ENCODE data around the gene MAST4.

The MAST4 gene

GRCh38 chr5:66655395-66656324, 59.5 kb downstream of the MAST4 start:
- no peaks in the 10 kb centered on the region for H3K36me3 ChIP-seq (ENCODE audit: control insufficient read depth in 4 of 4, insufficient read depth in 4 of 4, low read length in 3 of 4)
- CTCF ChIA-PET: interaction anchor here (1.2 kb wide), 1 partner anchor 13 kb away, joined by 3 read pairs; no protein-coding TSS in a partner anchor
- no peak for DNase-seq
- H3K27me3 ChIP-seq (replicated peaks in 2 of 5; ENCODE audit: control insufficient read depth in 4 of 5, insufficient read depth in 5 of 5, low read length in 4 of 5): no peaks in the 10 kb centered on the region
- no peak overlapping the region for H3K27ac ChIP-seq (ENCODE audit: insufficient read depth in 1 of 2, low read depth in 1 of 2, low read length in 2 of 2, poor library complexity in 1 of 2, severe bottlenecking in 2 of 2)
- peaks cover 0 to 5% (median 0%) of the 10 kb centered on the region in 5 experiments for H3K9me3 ChIP-seq (ENCODE audit: control extremely low read depth in 1 of 5, control insufficient read depth in 4 of 5, insufficient read depth in 2 of 5, low read depth in 1 of 5, low read length in 4 of 5)
- POLR2A ChIA-PET: no interaction called here
- H3K4me1 ChIP-seq (ENCODE audit: control extremely low read depth in 1 of 4, control insufficient read depth in 4 of 4, insufficient read depth in 4 of 4, low read length in 3 of 4): no peaks in the 10 kb centered on the region
- WGBS (ENCODE audit: insufficient coverage): 79% methylated on average over 2 of the region's 2 CpGs
- no peak overlapping the region for H3K4me3 ChIP-seq (ENCODE audit: control insufficient read depth in 1 of 7, extremely low read depth in 1 of 7, insufficient read depth in 4 of 7, low read depth in 2 of 7, low read length in 6 of 7)

GRCh38 chr5:66658516-66658915, 62.3 kb downstream of the MAST4 start:
- no peaks in the 10 kb centered on the region for H3K27me3 ChIP-seq (replicated peaks in 2 of 5; ENCODE audit: control insufficient read depth in 4 of 5, insufficient read depth in 5 of 5, low read length in 4 of 5)
- DNase-seq: peak in 2 of 3 donors; percentile 2 to 4
- H3K27ac ChIP-seq (ENCODE audit: insufficient read depth in 1 of 2, low read depth in 1 of 2, low read length in 2 of 2, poor library complexity in 1 of 2, severe bottlenecking in 2 of 2): no peak overlapping the region
- no peaks in the 10 kb centered on the region for H3K36me3 ChIP-seq (ENCODE audit: control insufficient read depth in 4 of 4, insufficient read depth in 4 of 4, low read length in 3 of 4)
- no peaks in the 10 kb centered on the region for H3K4me1 ChIP-seq (ENCODE audit: control extremely low read depth in 1 of 4, control insufficient read depth in 4 of 4, insufficient read depth in 4 of 4, low read length in 3 of 4)
- CTCF ChIA-PET: interaction anchor here (0.6 to 1.4 kb wide), 4 partner anchors 22 to 352 kb away, joined by 3 to 4 read pairs (median 3); no protein-coding TSS in a partner anchor
- H3K9me3 ChIP-seq (ENCODE audit: control extremely low read depth in 1 of 5, control insufficient read depth in 4 of 5, insufficient read depth in 2 of 5, low read depth in 1 of 5, low read length in 4 of 5): no peaks in the 10 kb centered on the region
- 100% methylated on average over 2 of the region's 2 CpGs for WGBS (ENCODE audit: insufficient coverage)
- POLR2A ChIA-PET: no interaction called here
- H3K4me3 ChIP-seq (ENCODE audit: control insufficient read depth in 1 of 7, extremely low read depth in 1 of 7, insufficient read depth in 4 of 7, low read depth in 2 of 7, low read length in 6 of 7): no peak overlapping the region

GRCh38 chr5:66659780-66660179, 63.6 kb downstream of the MAST4 start:
- 97% methylated on average over 3 of the region's 3 CpGs for WGBS (ENCODE audit: insufficient coverage)
- H3K36me3 ChIP-seq (ENCODE audit: control insufficient read depth in 4 of 4, insufficient read depth in 4 of 4, low read length in 3 of 4): no peaks in the 10 kb centered on the region
- H3K27ac ChIP-seq (ENCODE audit: insufficient read depth in 1 of 2, low read depth in 1 of 2, low read length in 2 of 2, poor library complexity in 1 of 2, severe bottlenecking in 2 of 2): no peak overlapping the region
- CTCF ChIA-PET: interaction anchor here (1.2 kb wide), 1 partner anchor 97 kb away, joined by 3 read pairs; no protein-coding TSS in a partner anchor
- no peaks in the 10 kb centered on the region for H3K27me3 ChIP-seq (replicated peaks in 2 of 5; ENCODE audit: control insufficient read depth in 4 of 5, insufficient read depth in 5 of 5, low read length in 4 of 5)
- no peak overlapping the region for H3K4me3 ChIP-seq (ENCODE audit: control insufficient read depth in 1 of 7, extremely low read depth in 1 of 7, insufficient read depth in 4 of 7, low read depth in 2 of 7, low read length in 6 of 7)
- POLR2A ChIA-PET: no interaction called here
- no peaks in the 10 kb centered on the region for H3K4me1 ChIP-seq (ENCODE audit: control extremely low read depth in 1 of 4, control insufficient read depth in 4 of 4, insufficient read depth in 4 of 4, low read length in 3 of 4)
- DNase-seq: no peak
- H3K9me3 ChIP-seq (ENCODE audit: control extremely low read depth in 1 of 5, control insufficient read depth in 4 of 5, insufficient read depth in 2 of 5, low read depth in 1 of 5, low read length in 4 of 5): peaks cover 0 to 5% (median 0%) of the 10 kb centered on the region in 5 experiments

GRCh38 chr5:66660396-66660795, 64.2 kb downstream of the MAST4 start:
- no peaks in the 10 kb centered on the region for H3K36me3 ChIP-seq (ENCODE audit: control insufficient read depth in 4 of 4, insufficient read depth in 4 of 4, low read length in 3 of 4)
- H3K27ac ChIP-seq (ENCODE audit: insufficient read depth in 1 of 2, low read depth in 1 of 2, low read length in 2 of 2, poor library complexity in 1 of 2, severe bottlenecking in 2 of 2): no peak overlapping the region
- peaks cover 0 to 7% (median 0%) of the 10 kb centered on the region in 5 experiments for H3K9me3 ChIP-seq (ENCODE audit: control extremely low read depth in 1 of 5, control insufficient read depth in 4 of 5, insufficient read depth in 2 of 5, low read depth in 1 of 5, low read length in 4 of 5)
- no peak overlapping the region for H3K4me3 ChIP-seq (ENCODE audit: control insufficient read depth in 1 of 7, extremely low read depth in 1 of 7, insufficient read depth in 4 of 7, low read depth in 2 of 7, low read length in 6 of 7)
- no CpG with 5 or more reads among the region's 1 CpG for WGBS (ENCODE audit: insufficient coverage)
- DNase-seq: no peak
- ChIA-PET CTCF (no interaction called here), POLR2A (no interaction called here)
- H3K4me1 ChIP-seq (ENCODE audit: control extremely low read depth in 1 of 4, control insufficient read depth in 4 of 4, insufficient read depth in 4 of 4, low read length in 3 of 4): no peaks in the 10 kb centered on the region
- no peaks in the 10 kb centered on the region for H3K27me3 ChIP-seq (replicated peaks in 2 of 5; ENCODE audit: control insufficient read depth in 4 of 5, insufficient read depth in 5 of 5, low read length in 4 of 5)

- Histone ChIP-seq H3K4me1 (ENCODE audit: control extremely low read depth in 1 of 4, control insufficient read depth in 4 of 4, insufficient read depth in 4 of 4, low read length in 3 of 4) (no peaks in the 10 kb centered on the region), H3K27me3 (replicated peaks in 2 of 5; ENCODE audit: control insufficient read depth in 4 of 5, insufficient read depth in 5 of 5, low read length in 4 of 5) (no peaks in the 10 kb centered on the region), H3K9me3 (ENCODE audit: control extremely low read depth in 1 of 5, control insufficient read depth in 4 of 5, insufficient read depth in 2 of 5, low read depth in 1 of 5, low read length in 4 of 5) (peaks cover 0 to 7% (median 0%) of the 10 kb centered on the region in 5 experiments), H3K4me3 (ENCODE audit: control insufficient read depth in 1 of 7, extremely low read depth in 1 of 7, insufficient read depth in 4 of 7, low read depth in 2 of 7, low read length in 6 of 7) (no peak overlapping the region), H3K36me3 (ENCODE audit: control insufficient read depth in 4 of 4, insufficient read depth in 4 of 4, low read length in 3 of 4) (no peaks in the 10 kb centered on the region), H3K27ac (ENCODE audit: insufficient read depth in 1 of 2, low read depth in 1 of 2, low read length in 2 of 2, poor library complexity in 1 of 2, severe bottlenecking in 2 of 2) (no peak overlapping the region)
- 97% methylated on average over 3 of the region's 3 CpGs for WGBS (ENCODE audit: insufficient coverage)
- DNase-seq: no peak
- CTCF ChIA-PET: no interaction called here
- POLR2A ChIA-PET: no interaction called here
Observed at GRCh38 chr5:66661149-66661548, 65.0 kb downstream of the MAST4 start.

GRCh38 chr5:66666778-66667177, 70.6 kb downstream of the MAST4 start:
- Histone ChIP-seq H3K27me3 (replicated peaks in 2 of 5; ENCODE audit: control insufficient read depth in 4 of 5, insufficient read depth in 5 of 5, low read length in 4 of 5) (no peaks in the 10 kb centered on the region), H3K4me1 (ENCODE audit: control extremely low read depth in 1 of 4, control insufficient read depth in 4 of 4, insufficient read depth in 4 of 4, low read length in 3 of 4) (no peaks in the 10 kb centered on the region), H3K27ac (ENCODE audit: insufficient read depth in 1 of 2, low read depth in 1 of 2, low read length in 2 of 2, poor library complexity in 1 of 2, severe bottlenecking in 2 of 2) (no peak overlapping the region), H3K36me3 (ENCODE audit: control insufficient read depth in 4 of 4, insufficient read depth in 4 of 4, low read length in 3 of 4) (no peaks in the 10 kb centered on the region), H3K4me3 (ENCODE audit: control insufficient read depth in 1 of 7, extremely low read depth in 1 of 7, insufficient read depth in 4 of 7, low read depth in 2 of 7, low read length in 6 of 7) (no peak overlapping the region), H3K9me3 (ENCODE audit: control extremely low read depth in 1 of 5, control insufficient read depth in 4 of 5, insufficient read depth in 2 of 5, low read depth in 1 of 5, low read length in 4 of 5) (peaks cover 0 to 7% (median 0%) of the 10 kb centered on the region in 5 experiments)
- CTCF ChIA-PET: no interaction called here
- WGBS (ENCODE audit: insufficient coverage): 56% methylated on average over 1 of the region's 3 CpGs
- POLR2A ChIA-PET: no interaction called here
- DNase-seq: peak in 1 of 3 donors; percentile 2
